ENCODE results near the gene KIF1B.
"Not testable (repeated sequence)": the region's sequence is repeated elsewhere in the genome, so short reads cannot be mapped to it uniquely, and the experiment has no call there.

The KIF1B gene

DNA sequence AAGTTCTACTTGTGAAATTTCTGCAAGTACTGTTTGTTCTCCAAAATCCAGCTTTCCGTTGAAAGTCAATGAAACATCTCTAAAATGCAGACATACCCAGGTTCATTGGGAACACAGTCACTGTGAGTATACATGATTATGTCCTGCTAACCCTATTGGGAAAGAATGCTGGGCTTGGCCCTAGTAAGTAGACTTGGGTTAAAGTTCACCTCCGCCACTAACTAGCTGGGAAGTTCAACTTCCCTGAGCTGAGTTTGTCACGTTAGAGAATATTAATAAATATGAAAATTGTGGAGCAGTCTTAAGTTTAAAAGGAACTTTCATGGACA is 178.0 kb downstream of the KIF1B start:
- no peak for DNase-seq (ENCODE audit: low read depth)

DNA sequence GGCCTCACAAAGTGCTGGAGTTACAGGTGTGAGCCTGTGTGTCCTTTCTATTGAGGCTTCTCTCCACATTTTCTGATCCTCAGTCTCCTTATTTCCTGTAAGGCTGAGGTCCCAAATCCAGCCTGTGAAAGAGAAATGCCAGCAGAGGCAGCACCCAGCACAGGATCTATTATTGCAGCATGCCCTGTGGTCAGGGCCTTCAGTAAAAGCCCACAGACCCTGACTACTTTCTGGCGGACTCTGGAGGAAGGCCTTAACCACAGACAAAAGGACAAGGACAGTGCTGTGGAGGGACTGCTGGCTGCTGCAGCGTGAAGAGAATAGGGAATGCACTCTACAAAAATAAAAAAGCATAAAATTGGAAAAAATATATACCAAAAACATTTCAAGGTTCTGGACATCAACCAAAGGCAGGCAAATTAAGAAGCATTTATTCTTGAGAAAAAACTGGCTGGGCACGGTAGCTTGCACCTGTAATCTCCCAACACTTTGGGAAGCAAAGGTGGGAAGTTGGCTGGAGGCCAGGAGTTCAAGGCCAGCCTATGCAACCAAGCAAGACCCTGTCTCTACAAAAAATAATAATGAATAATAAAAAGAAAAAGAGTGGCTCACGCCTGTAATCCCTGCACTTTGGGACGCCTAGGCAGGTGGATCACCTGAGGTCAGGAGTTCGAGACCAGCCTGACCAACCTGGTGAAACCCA is 179.1 kb downstream of the KIF1B start:
- no peak for DNase-seq (ENCODE audit: low read depth)

DNA sequence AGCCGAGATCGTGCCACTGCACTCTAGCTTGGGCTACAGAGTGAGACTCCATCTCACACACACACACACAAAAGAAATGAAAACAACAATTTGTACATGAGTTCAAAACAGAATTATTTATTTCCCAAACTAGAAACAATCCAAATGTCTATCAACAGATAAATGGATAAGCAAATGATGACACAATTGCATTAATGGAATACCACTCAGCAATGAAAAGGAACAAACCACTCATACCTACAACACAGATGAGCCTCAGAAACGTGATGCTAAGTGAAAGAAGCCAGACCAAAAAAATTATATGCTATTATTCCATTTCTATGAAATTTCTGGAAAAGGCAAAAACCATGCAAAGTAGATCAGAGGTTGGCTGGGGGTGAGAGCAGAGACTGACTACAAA is 186.5 kb downstream of the KIF1B start:
- DNase-seq (ENCODE audit: low read depth) = no peak

DNA sequence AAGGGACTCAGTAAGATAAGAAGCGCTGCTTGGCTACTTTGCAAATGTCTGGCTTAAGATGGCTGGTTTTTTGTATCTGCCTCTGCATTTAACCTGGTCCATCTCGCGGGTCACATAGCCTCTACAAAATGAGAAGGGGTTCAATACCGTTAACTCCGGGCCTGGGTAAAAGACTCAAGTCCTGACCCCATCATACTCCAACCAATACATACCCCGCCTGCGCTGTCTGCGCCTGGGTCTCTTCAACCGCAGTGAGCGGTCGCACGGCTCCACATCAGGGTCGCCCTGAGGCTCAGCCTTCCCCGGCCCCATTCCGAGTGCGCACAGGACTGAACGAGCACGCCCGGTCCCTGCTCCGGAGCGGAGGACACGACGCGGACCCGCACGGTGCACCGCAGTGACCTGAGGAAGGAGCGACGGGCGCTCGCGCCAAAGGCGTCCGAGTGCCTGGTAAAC is 187.9 kb downstream of the KIF1B start:
- no peak for DNase-seq (ENCODE audit: low read depth)

DNA sequence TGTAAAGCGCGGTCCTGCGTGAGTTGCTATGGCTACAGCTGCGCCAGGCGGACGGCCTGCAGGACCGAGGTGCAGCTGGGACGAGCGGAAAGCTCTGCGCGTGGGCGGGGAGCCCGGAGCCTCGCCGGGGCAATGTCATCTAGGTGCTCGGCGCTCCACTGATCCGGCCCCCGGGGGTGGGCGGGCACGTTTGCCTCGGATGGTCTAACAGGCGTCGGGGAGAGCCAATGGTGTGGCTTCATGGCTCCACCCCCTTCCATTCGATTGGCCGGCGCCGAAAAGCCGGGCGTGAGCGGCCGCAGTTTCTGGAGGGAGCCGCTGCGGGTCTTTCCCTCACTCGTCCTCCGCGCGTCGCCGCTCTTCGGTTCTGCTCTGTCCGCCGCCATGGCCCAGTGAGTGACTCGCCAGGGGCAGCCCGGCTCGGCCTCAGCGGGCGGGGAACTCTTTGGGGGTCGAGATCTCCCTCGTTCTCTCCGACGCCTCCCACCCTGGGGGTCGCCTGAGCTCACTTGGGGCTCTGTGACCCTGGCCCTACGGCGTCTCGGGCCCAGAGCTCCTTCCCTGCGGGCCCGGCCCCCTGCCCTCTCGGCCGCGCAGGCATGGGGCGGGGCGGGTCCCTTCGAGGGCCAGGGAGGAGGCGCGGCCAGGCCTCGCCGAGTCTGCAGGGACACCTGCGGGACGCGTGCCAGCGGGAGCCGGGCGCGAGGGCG is 188.5 kb downstream of the KIF1B start, which contains the start of gene PGD:
Gene PGD (plus strand): TSS at position 331 of the 710 bp plus-strand sequence. CDS start 54 bp downstream, at position 385.
- DNase-seq (ENCODE audit: low read depth) = peak; percentile 95

DNA sequence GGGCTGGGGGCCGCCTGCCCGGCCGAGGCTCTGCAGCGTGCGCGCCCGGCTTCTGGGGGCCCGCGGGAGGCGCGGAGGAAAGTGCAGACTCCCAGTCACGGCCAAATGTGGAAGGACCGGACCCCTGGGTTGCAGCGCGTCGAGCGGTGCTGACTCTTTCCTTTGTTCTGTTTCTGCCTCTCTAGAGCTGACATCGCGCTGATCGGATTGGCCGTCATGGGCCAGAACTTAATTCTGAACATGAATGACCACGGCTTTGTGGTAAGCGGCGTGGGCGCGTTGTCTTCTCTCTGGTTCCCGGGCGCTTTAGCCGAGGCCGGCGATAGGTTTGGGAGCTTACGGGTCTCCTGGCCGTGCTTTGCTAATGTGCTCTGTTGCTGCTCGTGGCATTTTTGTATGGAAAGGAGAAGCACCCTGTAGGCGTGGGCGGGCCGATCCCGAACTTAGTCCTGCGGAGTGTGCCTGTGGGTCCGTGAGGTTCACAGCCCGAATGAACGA is 189.1 kb downstream of the KIF1B start:
- DNase-seq (ENCODE audit: low read depth) = no peak

DNA sequence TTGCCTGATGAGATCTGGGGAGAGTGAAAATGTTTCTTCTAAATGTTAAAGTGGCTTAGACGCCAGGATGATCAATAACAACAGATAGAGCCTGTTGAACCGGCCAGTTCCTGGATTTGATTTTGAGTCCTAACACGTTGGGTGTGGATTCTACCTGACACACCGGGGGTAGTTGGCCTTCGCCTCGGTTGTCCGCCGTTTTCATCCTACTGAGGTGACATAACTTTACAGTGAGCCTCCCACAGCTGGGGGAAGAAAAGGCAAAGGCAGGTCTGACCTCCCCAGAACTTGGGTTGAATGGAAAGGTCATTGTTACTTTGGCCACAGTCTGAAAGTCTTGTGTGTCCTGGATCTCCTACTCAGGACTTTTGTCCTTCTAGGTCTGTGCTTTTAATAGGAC is 189.6 kb downstream of the KIF1B start:
- DNase-seq (ENCODE audit: low read depth) = no peak

DNA sequence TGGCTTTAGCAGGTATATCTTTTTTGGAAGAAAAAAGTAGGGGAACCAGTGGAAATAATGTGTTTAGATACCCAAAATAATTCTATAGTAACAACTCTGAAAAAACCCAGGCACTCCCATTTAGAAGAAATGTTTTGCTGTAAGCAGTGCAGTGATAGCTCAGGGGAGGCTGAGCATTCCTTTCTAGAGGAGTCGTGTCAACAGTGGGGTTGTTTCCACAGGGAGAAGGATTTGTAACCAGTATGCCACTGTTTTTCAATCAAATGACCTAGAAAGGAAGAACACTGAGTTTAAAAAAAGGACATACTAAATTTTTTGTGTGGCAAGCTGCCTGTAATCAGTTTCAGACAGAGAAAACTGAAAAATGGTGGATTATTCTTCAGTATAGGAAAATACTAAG is 190.9 kb downstream of the KIF1B start:
- DNase-seq (ENCODE audit: low read depth) = no peak

DNA sequence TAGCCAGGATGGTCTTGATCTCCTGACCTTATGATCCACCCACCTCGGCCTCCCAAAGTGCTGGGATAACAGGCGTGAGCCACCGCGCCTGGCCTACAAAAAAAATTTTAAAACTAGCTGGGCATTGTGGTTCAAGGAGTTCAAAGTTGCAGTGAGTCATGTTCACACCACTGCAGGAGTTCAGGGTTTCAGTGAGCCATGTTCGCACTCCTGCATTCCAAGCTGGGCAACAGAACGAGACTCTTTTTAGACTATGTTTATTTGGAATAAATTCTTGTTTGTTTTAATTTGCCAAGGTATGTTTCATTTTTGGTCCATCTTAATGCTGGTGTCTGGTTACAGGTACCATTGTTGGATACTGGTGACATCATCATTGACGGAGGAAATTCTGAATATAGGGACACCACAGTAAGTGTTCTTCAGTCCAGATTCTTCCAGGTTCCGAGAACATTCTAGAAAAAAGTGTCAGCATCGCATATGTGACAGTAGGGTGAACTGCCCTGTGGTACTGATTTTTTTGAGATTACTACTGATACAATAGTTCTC is 192.4 kb downstream of the KIF1B start:
- DNase-seq (ENCODE audit: low read depth) = no peak

DNA sequence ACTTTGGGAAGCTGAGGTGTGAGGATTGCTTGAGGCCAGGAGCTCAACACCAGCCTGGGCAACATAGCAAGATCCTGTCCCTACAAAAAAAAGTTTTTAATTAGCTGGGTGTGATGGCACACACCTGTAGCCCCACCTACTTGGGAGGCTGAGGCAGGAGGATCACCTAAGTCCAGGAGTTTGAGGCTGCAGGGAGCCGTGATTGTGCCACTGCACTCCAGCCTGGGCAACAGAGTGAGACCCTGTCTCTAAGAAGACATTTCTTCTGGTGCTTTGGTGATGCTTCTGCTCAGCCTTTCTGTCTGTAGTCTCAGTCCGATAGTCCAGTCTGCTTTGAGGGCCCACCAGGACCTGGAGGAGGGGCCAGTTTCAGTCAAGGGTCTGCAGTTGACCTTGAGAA is 196.8 kb downstream of the KIF1B start:
- DNase-seq (ENCODE audit: low read depth) = no peak

DNA sequence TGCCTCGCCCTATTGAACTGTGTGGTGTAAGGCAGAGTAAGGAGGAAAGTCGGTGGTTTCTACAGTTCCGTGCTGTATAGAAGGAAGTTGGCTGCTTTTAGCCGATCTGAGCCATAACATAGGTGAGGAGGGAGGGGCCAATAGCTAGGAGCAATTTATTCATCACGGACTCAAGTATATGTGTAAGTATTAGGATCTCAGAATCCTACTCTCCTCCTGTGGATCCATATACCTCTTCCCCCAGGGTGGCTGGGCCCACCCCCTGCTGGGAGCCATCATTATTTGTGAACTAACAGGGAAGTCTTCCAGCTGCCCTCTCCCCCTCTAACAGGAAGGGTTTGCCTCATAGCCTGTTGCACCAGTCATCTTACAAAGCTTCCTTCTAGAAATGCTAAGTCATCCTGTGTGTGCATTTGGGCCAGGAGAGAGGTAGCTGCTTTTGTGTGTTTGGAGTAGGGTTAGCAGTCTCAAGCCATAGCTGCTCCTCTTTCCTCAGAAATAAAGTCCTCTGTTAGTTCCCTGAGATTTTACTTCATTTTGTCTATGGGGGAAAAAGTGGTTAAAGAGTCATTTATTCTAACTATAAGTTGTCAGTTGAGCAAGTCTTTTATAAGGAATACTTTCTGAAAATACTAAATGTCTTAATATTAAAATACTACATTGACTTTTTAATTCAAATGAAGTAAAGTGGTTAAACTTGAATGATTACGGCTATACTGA is 205.0 kb downstream of the KIF1B start:
- no peak for DNase-seq (ENCODE audit: low read depth)

DNA sequence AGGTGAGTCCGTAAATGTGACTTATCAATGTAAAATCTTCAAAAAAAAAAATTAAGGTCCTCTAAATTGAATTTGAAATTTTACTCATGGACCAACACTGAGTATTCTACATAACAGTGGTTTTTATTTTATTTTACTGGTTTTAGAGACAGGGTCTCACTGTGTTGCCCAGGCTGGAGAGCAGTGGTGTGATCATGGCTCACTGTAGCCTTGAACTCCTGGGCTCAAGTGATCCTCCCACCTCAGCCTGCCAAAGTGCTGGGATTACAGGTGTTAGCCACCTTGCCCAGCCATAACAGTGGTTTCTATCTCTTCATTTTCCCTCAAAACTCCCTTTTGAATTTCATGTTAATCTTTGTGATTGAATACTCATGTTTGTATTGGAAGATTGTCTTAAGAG is 205.6 kb downstream of the KIF1B start:
- not testable (repeated sequence) for DNase-seq (ENCODE audit: low read depth)

DNA sequence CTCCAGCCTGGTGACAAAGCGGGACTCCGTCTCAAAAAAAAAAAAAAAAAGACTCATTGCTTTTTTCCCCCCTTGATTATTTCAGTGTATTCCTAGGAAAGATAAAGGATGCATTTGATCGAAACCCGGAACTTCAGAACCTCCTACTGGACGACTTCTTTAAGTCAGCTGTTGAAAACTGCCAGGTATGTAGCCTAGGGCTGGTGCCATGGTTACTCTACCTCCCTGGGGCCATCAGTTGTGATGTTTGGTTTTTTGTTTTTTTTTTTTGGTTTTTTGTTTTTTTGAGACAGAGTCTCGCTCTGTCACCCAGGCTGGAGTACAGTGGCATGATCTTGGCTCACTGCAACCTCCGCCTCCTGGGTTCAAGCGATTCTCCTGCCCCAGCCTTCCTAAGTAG is 208.4 kb downstream of the KIF1B start:
- DNase-seq (ENCODE audit: low read depth) = not testable (repeated sequence)

DNA sequence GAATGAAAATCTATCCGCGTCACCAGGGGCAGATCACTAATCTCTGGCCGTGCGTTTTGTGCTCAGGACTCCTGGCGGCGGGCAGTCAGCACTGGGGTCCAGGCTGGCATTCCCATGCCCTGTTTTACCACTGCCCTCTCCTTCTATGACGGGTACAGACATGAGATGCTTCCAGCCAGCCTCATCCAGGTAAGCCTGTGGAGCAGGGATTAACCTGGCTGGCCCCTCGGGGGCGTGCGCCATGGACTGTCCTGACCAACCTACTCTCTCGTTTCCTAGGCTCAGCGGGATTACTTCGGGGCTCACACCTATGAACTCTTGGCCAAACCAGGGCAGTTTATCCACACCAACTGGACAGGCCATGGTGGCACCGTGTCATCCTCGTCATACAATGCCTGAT is 209.0 kb downstream of the KIF1B start:
- no peak for DNase-seq (ENCODE audit: low read depth)

DNA sequence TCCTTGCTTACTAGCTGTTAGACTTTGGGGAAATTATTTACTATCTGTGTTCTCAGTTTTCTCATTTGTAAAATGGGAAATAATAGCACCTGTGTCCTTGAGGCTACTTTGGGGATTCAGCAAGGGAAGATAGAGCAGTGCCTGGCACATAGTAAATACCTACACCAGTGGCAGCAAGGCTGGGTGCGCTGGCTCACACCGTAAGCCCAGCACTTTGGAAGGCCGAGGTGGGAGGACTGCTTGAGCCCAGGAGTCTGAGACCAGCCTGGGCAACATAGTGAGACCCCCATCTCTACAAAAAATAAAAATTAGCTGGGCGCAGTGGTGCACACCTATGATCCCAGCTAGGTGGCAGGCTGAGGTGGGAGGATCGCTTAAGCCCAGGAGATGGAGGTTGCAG is 211.3 kb downstream of the KIF1B start:
- DNase-seq (ENCODE audit: low read depth) = no peak

DNA sequence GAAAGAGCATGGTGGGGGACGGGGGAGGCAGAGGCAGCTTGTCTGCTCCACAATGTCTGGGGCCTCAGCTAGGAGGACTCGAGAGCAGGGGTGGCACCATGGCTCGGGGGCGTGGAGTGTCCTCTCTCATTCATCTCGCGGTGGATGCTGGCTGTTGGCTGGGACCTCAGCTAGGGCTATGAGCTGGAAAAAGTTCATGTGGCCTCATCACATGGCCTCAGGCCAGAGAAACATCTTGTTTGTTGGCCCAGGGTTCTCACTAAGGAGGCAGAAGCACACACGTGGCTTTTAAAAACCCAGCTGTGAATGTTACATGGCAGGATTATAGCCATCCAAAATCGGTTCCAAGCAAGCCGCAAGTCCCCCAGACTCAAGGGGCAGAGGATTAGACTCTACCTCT is 213.7 kb downstream of the KIF1B start:
- DNase-seq (ENCODE audit: low read depth) = no peak

DNA sequence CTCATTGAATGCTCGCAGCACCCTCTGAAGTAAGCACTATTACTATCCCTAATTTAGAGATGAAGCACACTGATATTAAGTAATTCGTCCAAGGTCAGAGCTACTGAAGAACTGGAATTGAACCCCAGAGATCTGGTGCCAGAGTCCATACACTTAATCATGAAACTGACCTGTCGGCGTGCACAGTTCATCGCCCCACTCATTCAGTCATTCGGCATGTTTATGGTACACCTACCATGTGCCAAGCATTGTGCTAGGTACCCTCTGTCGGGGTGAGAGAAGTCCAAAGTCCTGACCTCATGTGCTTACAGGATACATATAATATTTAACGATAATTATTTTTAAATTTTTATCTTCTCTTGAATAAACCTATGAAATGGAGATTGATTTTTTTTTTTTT is 214.3 kb downstream of the KIF1B start:
- DNase-seq (ENCODE audit: low read depth) = no peak

DNA sequence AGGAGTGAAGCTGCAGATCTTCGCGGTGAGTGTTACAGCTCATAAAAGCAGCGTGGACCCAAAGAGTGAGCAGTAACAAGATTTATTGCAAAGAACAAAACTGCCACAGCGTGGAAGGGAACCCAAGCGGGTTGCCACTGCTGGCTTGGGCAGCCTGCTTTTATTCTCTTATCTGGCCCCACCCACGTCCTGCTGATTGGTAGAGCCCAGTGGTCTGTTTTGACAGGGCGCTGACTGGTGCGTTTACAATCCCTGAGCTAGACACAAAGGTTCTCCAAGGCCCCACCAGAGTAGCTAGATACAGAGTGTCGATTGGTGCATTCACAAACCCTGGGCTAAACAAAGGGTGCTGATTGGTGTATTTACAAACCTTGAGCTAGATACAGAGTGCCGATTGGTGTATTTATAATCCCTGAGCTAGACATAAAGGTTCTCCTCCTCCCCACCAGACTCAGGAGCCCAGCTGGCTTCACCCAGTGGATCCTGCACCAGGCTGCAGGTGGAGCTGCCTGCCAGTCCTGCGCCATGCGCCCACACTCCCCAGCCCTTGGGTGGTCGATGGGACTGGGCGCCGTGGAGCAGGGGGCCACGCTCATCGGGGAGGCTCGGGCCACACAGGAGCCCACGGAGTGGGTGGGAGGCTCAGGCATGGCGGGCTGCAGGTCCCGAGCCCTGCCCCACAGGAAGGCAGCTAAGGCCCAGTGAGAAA is 215.6 kb downstream of the KIF1B start:
- DNase-seq (ENCODE audit: low read depth) = not testable (repeated sequence)

DNA sequence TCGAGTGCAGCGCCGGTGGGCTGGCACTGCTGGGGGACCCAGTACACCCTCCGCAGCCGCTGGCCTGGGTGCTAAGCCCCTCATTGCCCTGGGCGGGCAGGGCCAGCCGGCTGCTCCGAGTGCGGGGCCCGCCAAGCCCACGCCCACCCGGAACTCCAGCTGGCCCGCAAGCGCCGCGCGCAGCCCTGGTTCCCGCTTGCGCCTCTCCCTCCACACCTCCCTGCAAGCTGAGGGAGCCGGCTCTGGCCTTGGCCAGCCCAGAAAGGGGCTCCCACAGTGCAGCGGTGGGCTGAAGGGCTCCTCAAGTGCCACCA is 216.1 kb downstream of the KIF1B start:
- not testable (repeated sequence) for DNase-seq (ENCODE audit: low read depth)

DNA sequence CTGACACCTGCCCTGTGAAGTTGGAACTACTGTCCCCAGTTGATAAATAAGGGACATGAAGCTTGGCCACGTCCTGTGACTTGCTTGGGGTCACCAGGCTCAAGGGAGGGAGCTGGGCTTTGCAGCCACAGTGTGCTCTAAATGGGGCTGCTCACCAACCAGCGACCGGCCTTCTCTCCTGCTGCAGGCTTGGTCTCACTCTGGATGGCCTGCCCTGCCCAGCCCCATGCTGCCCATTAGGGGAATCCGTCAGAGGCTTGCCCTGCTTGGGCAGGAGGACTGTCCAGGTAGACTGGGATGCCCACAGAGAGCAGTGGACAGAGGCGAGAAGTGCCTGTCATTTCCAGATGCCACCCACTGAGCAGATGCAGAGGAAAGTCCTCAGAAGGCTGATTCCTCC is 218.6 kb downstream of the KIF1B start:
- DNase-seq (ENCODE audit: low read depth) = no peak

DNA sequence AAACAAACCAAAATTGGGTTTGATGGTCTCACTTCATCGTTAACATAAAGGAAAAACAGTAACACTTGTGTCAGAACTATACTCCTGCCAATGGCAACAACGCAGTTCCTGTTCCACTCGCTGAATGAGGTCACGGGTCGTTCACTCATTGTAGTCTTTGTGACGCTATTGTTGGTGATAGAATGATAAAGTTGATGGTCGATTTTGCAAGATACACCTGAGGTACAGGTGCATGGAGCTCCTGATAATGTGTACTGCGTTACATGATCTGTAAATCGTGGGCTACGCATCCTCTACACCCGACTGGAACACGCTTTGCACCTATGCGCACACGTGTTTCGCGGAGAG is 219.5 kb downstream of the KIF1B start:
- no peak for DNase-seq (ENCODE audit: low read depth)

Measured in stimulated activated CD4-positive, alpha-beta T cell treated with anti-CD3 and anti-CD28 coated beads, Interleukin-2, amount 100 ng/mL, for 4 hours (primary cell).